ENCODE data around the gene PTPN1. TPM values are rescaled to one million over a fixed set of nuclear protein-coding genes. Genes with fewer than 3 reads are reported as not detected.

Gene PTPN1
- total RNA-seq, 2 donors from 2014 or later, result 52.6 to 113 TPM

DNA sequence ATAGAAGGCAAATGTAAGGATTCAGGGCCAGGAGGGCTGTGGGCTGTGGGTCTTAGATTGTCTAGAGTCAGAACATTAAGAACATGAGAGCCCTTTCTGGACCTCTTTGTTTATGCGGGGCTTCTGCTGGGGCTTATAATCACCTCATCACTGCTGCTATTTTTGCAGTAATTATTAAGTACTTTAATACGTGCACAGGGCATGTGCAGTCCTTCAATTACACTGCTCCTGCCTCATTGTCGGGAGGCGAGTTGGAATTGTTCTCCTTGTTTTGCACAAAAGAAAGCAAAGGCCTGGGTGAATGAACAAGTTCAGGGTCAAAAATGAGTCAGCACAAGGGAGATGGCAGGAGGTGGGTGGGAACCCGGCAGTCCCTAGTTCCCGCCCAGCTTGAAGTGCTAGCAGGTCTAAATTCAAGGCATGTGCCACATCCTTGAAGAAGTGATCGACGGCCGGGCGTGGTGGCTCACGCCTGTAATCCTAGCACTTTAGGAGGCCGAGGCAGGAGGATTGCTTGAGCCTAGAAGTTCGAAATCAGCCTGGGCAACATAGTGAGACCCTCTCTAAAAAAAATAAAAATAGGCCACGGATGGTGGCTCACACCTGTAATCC is 34.4 kb upstream of the PTPN1 start:
- no peak for ATAC-seq
- Mint-ChIP-seq H3K9me3 (no peaks in the 10 kb centered on the region), H3K36me3 (peaks cover 0 to 4% of the 10 kb centered on the region in 2 donors), H3K27ac (no peak overlapping the region)
- no peak for DNase-seq (ENCODE audit: low spot score in 2 of 2)

DNA sequence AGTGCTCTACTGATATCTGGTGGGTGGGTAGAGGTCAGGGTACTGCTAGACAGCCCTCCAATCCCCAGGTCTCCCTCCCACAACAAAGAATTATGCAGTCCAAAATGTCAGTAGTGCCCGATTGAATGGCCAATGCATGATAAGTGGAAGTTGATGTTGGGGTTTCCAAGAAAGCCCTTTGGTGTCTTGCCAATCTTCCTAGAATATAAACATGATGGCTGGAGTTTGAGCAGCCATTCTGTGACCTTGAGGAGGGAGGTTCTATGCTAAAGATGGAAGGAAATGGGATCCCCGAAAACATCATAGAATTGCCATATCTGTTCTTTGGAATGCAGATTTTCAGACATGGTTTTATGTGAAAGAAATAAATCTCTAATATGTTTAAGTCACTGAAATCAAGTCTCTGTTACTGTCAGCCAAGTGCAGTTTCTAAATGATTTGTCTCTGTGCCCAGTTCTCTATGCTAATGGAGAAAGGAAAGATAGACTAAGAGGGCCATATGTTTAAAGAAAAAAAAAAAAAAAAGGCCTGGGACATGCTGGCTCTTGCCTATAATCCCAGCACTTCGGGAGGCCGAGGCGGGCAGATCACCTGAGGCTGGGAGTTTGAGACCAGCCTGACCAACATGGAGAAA is 32.8 kb upstream of the PTPN1 start:
- DNase-seq (ENCODE audit: low spot score in 2 of 2) (no peak), ATAC-seq (no peak)
- Mint-ChIP-seq H3K9me3 (no peaks in the 10 kb centered on the region), H3K27ac (no peak overlapping the region), H3K36me3 (peaks cover 0 to 4% of the 10 kb centered on the region in 2 donors)

DNA sequence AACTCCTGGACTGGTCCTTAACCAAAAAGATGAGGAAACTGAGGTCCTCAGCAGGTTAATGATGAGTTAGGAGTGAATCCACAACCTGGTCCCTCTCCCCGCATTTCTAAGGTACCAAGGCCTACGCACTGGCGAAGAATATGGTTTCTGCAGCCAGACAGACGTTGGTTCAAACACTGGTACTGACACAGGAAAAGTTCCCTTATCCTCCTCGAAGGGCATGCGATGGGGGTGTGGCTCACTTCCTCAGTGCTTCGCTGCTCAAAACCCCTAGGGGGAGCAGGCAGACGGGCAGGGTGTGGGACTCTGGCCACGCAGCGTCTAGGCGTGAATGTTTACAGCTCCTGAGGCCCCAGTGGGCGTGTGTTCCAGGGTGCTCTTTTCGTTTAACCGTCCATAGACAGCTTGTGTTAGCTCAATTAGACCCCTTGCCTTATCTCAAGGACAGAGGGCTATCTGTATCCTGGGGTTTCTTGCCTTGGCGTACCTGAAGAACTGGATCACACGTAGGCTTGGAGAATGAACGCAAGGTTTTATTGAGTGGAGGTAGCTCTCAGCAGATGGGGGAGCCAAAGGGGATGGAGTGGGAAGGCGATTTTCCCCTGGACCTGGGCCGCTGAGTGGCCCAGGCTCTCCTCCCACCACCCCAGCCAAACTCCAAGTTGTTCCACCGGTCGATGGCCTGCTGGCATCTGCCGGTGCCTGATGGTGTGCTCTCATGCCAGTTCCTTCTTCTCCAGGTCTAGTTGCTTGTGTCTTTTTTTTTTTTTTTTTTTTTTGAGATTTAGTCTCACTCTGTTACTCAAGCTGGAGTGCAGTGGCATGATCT is 31.8 kb upstream of the PTPN1 start:
- Mint-ChIP-seq H3K9me3 (no peaks in the 10 kb centered on the region), H3K36me3 (peaks cover 0 to 4% of the 10 kb centered on the region in 2 donors), H3K27ac (no peak overlapping the region)
- DNase-seq (ENCODE audit: low spot score in 2 of 2) (peak; percentile 64 to 75), ATAC-seq (peak; percentile 99)

DNA sequence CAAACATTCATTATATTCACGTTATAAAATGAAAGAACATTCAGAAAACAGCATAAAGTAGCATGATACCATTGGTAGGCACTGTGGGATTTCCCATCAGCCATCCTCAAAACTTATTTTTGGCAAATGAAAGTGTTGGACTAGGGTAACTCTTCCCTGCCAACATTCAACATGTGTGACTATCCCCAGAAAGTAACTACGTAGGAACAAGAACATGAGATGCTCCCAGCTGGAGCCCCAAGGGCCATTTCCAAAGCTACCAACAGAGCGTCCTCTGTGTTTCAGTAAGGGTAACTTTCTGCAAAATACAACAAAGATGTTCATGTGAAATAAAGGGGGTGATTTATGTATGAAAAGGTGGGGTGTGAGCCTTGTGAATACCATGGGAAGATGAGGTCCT is 28.4 kb upstream of the PTPN1 start:
- ATAC-seq (no peak), DNase-seq (ENCODE audit: low spot score in 2 of 2) (no peak)
- Mint-ChIP-seq H3K9me3 (peaks cover 0 to 5% of the 10 kb centered on the region in 2 donors), H3K36me3 (peaks cover 0 to 10% of the 10 kb centered on the region in 2 donors), H3K27ac (peak overlapping the region in 1 of 2 donors; percentile 91)

DNA sequence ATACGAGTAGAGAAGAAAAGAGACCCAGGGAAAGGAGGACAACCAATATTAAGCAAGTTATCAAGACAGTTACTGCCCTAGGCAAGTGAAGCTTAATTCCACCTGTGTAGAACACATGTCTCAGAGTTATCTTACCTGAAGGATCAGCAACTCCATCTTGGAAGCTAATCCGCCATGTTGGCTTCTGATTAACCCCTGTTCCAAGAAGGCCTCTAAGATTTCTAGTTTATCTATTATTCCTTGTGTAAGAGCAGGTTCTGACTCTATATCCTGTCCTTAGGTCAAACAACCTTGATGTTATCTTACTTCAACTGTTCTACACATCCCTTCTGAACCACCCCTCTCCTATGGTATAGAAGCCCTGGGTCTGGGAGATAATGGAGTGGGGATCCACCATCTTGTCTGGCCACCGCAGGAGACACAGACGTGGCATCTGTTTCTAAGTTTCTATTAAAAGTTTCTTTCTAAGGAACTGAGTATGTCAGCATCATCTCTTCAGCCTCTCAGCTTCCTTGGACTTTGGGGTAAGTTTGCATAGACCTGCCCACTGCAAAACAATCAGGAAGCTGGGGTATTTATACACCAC is 27.7 kb upstream of the PTPN1 start:
- Mint-ChIP-seq H3K9me3 (peaks cover 0 to 5% of the 10 kb centered on the region in 2 donors), H3K36me3 (peaks cover 0 to 7% of the 10 kb centered on the region in 2 donors), H3K27ac (peak overlapping the region; percentile 91 to 98)
- DNase-seq (ENCODE audit: low spot score in 2 of 2) (no peak), ATAC-seq (no peak)

DNA sequence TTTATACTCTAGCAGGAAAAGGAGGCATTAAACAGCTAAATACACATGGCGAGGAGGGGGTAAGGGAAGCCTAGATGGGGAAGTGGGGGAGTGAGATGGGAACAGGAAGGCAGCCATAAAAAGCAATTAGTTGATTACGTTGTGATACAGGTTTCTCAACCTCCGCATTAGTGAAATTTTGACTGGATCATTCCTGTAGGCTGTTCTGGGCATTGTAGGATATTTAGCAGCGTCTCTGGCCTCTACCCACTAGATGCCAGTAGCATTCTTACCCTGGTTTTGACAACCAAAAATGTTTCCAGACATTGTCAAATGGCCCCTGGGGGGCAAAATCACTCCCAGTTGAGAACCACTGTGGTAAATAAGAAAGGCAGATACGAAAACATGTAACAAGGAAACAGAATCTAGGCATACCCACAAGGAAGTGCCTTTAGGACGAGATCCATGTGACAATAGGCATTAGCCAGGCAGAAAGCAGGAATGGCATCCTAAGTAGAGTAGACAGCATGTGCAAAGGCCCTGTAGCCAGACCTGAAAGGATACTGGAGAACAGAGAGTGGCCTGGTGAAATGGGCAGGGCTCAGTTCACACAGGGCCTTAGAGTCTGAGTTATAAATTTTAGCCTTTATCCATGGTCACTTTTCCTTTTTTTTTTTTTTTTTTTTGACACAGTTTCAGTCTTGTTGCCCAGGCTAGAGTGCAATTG is 25.8 kb upstream of the PTPN1 start:
- ATAC-seq (no peak), DNase-seq (ENCODE audit: low spot score in 2 of 2) (no peak)
- peak overlapping the region; percentile 91 to 98 for H3K27ac Mint-ChIP-seq
- H3K9me3 Mint-ChIP-seq, result peaks cover 0 to 5% of the 10 kb centered on the region in 2 donors
- peaks cover 0 to 6% of the 10 kb centered on the region in 2 donors for H3K36me3 Mint-ChIP-seq

DNA sequence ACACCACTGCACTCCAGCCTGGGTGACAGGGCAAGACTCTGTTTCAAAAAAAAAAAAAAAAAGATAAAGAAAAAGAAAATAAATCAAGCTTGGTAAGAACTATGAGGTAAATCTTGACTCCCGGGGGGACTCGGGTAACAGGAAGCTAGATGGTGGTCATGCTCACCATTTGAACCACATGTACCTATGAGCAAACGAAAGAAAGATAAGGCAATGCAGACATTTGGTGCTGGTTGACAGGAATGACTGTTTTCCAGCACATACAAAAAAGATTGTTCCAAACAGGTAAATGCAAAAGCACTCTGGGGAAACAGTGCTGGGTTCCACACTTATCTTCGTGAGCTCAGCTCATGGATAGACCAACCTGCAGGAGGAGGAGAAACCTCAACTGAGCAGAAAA is 22.8 kb upstream of the PTPN1 start:
- H3K27ac Mint-ChIP-seq, result no peak overlapping the region
- H3K36me3 Mint-ChIP-seq, result peaks cover 0 to 10% of the 10 kb centered on the region in 2 donors
- ATAC-seq, result peak in 1 of 2 donors; percentile 65
- H3K9me3 Mint-ChIP-seq, result peaks cover 0 to 8% of the 10 kb centered on the region in 2 donors
- no peak for DNase-seq (ENCODE audit: low spot score in 2 of 2)

DNA sequence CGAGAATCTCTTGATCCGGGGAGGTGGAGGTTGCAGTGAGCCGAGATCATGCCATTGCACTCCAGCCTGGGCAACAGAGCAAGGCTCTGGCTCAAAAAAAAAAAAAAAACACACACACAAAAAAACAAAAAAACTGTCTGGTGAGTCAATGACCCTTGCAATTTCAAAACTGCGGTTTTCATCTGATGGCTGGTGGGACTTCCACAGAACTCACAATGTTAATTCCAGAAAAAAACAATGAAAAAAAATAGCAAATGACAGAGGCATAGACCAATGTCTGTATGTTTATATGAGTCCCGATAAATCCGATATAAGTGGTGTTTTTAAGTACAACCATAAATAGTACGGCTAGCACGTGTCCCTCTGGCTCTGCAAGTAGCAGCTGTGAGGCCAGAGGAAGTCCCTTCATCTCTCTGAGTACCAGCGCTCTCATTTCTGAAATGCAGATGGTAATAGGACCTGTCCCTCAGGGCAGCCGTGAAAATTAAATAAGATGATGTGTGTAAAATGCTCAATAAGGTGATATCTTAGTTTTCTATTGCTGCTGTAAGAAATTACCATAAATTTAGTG is 21.9 kb upstream of the PTPN1 start:
- ATAC-seq (no peak), DNase-seq (ENCODE audit: low spot score in 2 of 2) (no peak)
- Mint-ChIP-seq H3K36me3 (peaks cover 4 to 15% of the 10 kb centered on the region in 2 donors), H3K9me3 (peaks cover 0 to 12% of the 10 kb centered on the region in 2 donors), H3K27ac (no peak overlapping the region)

DNA sequence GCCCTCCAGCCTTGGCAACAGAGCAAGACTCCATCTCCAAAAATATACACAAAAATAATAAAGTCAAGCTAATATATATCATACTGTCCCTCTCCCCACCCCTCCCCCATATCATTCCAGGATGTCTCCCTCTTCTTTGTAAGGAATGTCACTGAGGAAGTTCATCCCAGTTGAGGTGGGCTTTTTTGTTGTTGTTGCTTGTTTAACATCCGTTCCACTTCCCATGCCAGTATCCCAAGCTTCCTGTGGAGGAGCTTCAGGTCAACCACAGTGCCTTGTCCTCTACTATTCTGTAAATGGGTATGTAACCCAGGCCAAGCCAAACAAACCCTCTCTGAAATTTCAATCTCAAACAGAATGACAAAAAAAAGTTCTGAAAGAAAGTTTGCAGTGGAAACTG is 19.0 kb upstream of the PTPN1 start:
- no peak for DNase-seq (ENCODE audit: low spot score in 2 of 2)
- peaks cover 0 to 7% of the 10 kb centered on the region in 2 donors for H3K9me3 Mint-ChIP-seq
- peaks cover 4 to 14% of the 10 kb centered on the region in 2 donors for H3K36me3 Mint-ChIP-seq
- no peak overlapping the region for H3K27ac Mint-ChIP-seq
- ATAC-seq, result no peak

DNA sequence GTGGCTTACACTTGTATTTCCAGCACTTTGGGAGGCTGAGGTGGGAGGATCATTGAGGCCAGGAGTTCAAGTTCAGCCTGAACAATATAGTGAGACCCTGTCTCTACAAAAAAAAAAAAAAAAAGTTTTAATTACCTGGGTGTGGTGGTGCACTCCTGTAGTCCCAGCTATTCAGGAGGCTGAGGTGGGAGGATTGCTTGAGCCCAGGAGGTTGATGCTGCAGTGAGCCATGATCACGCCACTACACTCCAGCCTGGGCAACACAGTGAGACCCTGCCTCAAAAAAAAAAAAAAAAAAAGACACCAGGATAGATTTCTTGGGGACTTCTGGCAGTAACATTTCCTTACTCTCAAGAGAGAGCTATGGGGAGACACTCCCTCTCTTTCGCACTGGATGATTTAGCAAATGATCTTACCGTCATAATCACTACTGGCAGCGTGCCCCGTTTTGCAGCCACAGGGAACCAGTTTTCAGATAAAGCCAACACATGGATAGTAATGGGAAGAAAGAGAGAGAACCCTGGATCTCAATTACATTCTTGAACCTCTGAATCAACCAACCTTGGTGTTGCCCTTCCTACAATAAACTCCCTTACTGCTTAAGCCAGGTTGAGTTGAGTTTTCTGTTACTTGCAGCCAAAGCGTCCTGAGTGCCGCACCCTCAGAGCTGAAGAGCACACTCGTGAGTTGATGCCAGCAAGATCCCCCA is 18.1 kb upstream of the PTPN1 start:
- Mint-ChIP-seq H3K9me3 (peaks cover 0 to 7% of the 10 kb centered on the region in 2 donors), H3K27ac (peak overlapping the region; percentile 92 to 95), H3K36me3 (peaks cover 4 to 14% of the 10 kb centered on the region in 2 donors)
- no peak for ATAC-seq
- DNase-seq (ENCODE audit: low spot score in 2 of 2), result no peak

DNA sequence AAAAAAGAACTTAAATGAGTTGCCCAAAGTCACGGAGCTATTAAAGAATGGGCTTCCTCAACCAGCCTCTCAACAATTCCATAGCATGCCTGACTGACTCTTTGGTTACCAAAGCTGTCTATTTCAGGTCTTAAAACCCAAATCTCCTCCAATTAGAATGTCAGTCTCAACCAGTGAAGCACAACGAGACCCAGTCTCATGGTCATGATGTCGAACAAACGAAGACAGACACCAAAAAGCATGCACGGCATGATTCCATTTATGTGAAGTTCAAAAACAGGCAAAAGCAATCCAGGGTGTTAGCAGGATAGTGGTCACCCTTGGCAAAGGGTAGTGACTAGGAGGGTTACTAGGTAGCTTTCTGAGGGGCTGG is 16.3 kb upstream of the PTPN1 start:
- H3K27ac Mint-ChIP-seq, result peak overlapping the region; percentile 61 to 92
- H3K36me3 Mint-ChIP-seq, result peaks cover 4 to 14% of the 10 kb centered on the region in 2 donors
- no peak for DNase-seq (ENCODE audit: low spot score in 2 of 2)
- H3K9me3 Mint-ChIP-seq, result peaks cover 0 to 7% of the 10 kb centered on the region in 2 donors
- no peak for ATAC-seq

DNA sequence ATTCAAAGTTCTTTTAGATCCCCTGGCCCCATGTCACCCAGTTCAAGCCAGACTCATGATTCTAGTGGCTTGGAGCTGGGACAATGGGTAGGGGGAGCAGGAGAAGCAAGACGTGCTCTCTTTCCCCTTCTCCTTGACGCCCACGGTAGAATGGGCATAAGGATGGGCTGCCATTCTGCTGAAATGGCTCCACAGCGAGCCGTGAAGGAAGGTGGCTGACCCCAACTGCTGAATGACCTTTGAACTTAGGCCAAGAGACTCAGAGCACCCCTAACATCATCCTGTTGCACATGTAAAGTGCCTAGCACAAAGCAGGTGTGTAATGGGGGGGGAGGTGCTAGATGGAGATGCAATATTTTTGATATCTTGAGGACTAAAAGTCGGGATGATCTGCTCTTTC is 15.8 kb upstream of the PTPN1 start:
- Mint-ChIP-seq H3K27ac (peak overlapping the region in 1 of 2 donors; percentile 92), H3K36me3 (peaks cover 4 to 14% of the 10 kb centered on the region in 2 donors), H3K9me3 (peaks cover 0 to 7% of the 10 kb centered on the region in 2 donors)
- ATAC-seq (no peak), DNase-seq (ENCODE audit: low spot score in 2 of 2) (no peak)

DNA sequence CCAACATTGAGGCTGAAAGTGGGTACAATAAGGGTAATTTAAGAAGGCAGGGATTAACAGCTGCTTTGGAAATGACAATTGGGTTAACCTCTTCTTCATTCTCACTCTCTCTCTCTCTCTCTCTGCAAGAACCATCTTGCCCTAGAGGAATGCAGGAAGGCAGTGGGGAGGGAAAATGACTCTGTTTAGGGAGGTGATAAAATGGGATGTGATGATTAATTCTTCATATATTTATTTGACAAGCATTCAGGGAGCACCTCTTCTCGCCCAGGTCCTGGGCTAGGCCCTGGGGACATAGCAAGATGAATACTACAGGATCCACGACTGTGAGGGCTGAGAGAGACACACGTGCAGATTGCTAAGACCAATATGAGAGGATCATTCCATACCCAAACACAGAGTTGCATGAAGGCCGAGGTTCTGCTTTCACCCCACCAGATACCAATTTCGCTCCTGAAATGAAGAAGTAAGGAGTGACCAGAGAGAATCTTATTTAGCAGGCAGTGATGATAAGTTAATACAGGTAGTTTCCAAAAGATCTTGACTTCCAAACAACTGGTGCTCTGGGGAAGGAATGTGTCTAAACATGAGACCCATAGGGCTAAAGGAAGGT is 13.3 kb upstream of the PTPN1 start:
- DNase-seq (ENCODE audit: low spot score in 2 of 2) (no peak), ATAC-seq (no peak)
- no peak overlapping the region for H3K27ac Mint-ChIP-seq

DNA sequence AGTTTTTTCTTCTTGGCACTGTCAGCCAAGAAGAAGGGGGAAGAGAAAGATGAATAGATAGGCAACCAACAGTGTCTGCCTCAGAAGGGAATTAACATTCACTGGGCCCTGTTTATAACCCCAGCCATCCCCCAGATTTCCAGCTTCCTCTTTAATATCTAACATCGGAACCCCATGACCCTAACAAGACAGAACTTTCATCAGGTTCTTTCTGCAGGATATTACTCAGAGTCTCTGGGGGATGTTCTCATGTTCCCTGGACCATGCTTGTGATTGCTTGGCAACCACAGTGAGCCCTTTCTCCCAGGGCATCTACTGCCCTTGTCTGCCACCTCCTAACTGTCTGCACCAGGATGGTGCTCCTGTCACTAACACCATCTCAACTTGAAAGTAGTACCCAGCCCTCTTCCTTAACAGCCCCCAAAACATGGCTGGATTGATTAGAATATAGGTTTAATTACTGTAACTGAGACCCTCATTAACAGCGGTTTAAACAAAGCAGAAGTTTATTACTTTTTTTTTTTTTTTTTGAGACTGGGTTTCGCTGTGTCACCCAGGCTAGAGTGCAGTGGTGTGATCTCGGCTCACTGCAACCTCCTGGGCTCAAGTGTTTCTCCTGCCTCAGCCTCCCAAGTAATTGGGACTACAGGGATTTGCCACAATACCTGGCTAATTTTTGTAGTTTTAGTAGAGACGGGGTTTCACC is 12.0 kb upstream of the PTPN1 start:
- DNase-seq (ENCODE audit: low spot score in 2 of 2), result no peak
- ATAC-seq, result peak in 1 of 2 donors; percentile 31
- H3K9me3 Mint-ChIP-seq, result no peaks in the 10 kb centered on the region
- peaks cover 0 to 5% of the 10 kb centered on the region in 2 donors for H3K36me3 Mint-ChIP-seq
- no peak overlapping the region for H3K27ac Mint-ChIP-seq

More for the DNA sequence above, 13.3 kb upstream of the PTPN1 start:
- peaks cover 0 to 7% of the 10 kb centered on the region in 2 donors for H3K9me3 Mint-ChIP-seq
- H3K36me3 Mint-ChIP-seq, result peaks cover 4 to 14% of the 10 kb centered on the region in 2 donors

DNA sequence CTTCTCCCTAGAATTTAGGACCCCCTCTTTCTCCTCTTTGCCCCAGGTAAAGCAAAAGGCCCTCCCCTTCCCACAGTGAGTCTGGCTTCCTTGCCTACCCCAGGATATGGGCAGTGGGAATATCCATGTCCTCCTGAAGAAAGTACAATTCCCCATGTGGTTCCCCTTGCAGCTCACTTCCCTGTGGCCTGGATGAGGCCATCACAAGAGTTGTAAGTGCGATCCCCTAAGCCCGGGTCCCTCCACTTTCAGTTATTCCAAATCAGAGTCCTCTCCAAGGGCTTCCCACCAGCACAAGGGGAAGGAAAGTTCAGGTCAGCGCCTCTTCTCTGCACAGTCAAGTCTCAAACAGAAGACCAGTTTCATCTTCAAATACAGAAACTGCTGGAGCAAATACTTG is 10.2 kb upstream of the PTPN1 start:
- H3K9me3 Mint-ChIP-seq, result no peaks in the 10 kb centered on the region
- DNase-seq (ENCODE audit: low spot score in 2 of 2), result no peak
- no peak overlapping the region for H3K27ac Mint-ChIP-seq
- no peak for ATAC-seq
- H3K36me3 Mint-ChIP-seq, result peaks cover 0 to under 1% of the 10 kb centered on the region in 2 donors
